ENCODE data around the gene CD44.

The CD44 gene

GRCh38 chr11:35139722-35140282, 831 bp downstream of the CD44 start:
- DNase-seq (ENCODE audit: low spot score), result no peak

DNA sequence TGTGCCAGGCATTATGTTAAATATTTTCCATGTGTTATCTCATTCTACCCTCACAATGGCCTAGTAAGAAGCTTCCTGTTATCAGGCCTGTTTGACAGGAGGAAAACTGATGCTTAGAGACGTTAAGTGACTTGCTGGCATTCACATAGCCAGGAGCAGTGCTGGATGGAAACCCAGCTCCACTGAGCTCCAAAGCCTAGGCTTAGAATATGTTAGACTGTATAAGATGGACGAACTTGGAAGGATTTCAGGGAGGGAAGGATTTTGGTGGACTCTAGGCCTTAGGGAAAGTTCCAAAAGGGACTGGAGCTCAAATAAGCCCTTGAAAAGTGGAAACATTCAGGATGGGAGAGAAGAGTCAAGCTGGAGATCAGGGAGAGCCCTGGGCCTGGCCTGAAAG, 2.1 kb downstream of the CD44 start:
- DNase-seq (ENCODE audit: low spot score), result no peak

- DNase-seq (ENCODE audit: low spot score), result no peak
These were observed 2.6 kb downstream of the CD44 start for GRCh38 chr11:35141571-35141971.

DNA sequence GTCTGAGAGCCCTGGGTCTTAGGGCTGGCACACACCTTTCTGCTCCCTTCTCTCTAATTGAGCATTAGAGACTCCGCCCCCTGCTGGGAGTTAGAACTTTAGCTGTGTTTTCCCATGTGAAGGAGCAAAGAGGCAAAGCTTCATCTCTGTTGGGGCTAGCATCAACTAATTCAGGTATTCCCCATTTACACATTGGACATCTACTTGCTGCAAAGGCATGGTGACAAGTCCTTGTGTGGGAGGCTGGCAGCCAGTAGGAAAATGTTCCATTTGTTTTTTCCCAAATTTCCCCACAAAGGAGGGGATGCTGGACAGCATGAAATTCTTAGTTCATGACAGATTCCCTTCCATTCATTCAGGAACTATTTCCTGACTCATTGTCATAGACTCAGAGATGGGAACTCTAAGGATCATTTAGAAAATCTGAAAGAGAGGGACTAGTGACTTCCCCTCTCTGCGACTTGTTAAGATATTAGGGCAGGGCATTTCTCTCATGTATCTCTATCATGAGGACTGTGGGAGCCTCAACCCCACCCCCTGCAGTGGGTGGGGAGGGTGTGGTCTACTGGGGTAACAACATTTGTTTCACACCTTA, 3.6 kb downstream of the CD44 start:
- DNase-seq (ENCODE audit: low spot score), result peak; percentile 48

DNA sequence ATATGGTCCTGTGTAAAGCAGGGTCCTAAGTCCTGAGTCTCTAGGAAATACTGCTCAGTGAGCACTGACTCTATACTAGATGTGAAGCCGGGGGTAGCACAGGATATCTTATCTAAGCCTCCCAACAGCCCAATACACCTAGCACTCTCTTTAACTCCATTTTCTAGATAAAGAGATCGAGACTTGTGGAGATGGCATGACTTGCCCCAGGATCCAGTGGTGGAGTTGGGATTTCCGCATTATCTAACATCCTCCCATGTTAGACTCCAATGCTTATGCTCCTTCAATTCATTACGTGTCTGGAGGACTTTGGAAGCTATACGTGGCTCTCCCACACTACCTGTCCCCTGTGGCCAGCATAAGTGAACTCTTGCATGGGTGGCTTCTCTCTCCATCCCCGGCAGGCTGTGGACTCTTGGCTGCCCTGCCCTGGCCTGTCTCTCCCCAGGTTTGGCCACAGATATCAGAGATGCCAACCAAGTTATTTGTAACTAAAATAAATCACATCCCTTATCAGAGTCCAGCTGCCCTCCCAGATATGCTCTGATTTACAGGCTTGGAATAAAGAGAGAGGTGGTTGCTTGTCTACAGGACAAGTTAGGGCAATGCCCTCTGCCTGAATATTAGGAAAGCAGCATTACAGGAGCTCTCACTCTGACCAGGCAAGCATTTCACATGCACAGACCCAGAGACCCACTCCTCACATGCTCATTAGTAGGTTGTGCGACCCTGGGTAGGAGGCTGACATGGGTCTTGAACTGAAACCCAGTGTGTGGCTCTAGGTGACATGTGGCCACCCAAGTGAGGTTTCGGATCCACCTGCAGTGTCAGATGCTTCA, 4.5 kb downstream of the CD44 start:
- DNase-seq (ENCODE audit: low spot score), result no peak

- no peak for DNase-seq (ENCODE audit: low spot score)
These were observed 5.3 kb downstream of the CD44 start for GRCh38 chr11:35144136-35144741.

- DNase-seq (ENCODE audit: low spot score), result no peak
These were observed 5.8 kb downstream of the CD44 start for GRCh38 chr11:35144806-35145205.

DNA sequence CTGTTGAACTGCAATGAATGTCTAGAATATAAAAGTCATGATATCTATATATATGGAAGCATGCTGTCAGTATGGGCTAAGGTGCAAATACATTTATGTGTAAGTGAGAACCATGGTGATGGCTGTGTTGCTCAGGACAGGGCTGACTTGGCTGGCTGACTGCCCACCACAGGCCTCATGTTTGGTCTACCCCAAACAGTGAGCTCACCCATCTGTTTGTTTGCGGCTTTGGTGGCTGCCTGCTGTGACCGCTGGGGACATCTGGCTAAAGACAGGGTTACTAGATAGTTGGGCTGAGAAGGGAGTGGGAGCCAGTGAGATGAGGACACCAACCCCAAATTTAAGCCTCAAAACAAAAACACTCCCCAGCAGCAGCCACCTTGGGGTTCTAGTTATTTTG, 6.3 kb downstream of the CD44 start:
- DNase-seq (ENCODE audit: low spot score), result no peak

GRCh38 chr11:35146074-35146521, 7.1 kb downstream of the CD44 start:
- no peak for DNase-seq (ENCODE audit: low spot score)

- no peak for DNase-seq (ENCODE audit: low spot score)
These were observed 7.7 kb downstream of the CD44 start for GRCh38 chr11:35146711-35147110.

GRCh38 chr11:35147235-35147634, 8.3 kb downstream of the CD44 start:
- DNase-seq (ENCODE audit: low spot score), result no peak

DNA sequence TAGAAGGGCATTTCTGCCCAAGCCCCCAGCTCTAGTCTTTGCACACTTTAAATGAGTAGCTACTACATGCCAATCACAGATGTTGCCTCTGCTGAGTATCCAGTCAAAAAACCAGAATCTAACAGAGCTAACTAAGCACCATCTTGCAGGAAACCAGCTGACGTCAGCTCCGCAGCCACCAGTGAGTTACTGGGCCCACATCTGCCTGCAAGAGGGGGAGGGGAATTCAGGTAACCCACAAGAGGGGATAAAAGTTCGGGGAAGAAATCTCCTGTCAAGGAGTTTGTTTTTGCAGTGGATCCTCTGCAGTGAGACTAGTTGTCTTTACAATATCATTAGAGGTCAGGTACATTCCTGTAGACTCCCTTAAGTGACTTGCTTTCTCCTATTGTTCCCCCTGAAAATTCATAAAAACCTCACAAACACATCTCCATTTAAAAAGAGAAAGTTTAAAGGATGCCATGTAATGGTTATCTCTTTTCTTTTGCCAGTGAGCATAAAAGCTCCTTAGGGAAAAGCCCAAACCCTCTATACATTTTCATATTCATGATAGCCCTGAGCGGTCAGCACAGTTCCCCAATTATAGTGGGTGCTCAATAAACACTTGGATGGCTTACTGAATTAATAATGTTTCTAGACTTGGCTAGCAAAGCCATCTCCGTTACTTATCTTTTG, 9.3 kb downstream of the CD44 start:
- DNase-seq (ENCODE audit: low spot score), result no peak

- no peak for DNase-seq (ENCODE audit: low spot score)
These were observed 11.5 kb downstream of the CD44 start for GRCh38 chr11:35150454-35150853.

DNA sequence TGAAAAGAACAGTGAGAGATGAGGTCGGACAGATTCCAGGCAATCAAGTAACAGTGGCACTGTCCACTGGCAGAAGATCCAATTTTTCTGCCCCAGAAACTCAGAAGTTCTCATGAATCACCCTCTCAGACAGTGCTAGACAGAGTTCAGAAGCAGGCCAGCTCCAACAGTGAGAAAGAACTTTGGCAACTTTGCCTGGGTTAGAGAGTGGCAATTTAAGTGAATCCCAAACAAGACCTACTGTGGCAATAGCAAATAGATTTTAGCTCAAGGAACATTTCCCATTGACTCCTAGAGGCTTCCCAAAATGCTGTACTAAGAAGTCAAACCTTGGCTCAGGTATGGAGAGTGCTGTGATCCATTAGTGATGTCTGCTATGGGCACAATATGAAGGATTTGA, 12.3 kb downstream of the CD44 start:
- DNase-seq (ENCODE audit: low spot score), result no peak

- DNase-seq (ENCODE audit: low spot score), result no peak
These were observed 12.8 kb downstream of the CD44 start for GRCh38 chr11:35151683-35152280.

DNA sequence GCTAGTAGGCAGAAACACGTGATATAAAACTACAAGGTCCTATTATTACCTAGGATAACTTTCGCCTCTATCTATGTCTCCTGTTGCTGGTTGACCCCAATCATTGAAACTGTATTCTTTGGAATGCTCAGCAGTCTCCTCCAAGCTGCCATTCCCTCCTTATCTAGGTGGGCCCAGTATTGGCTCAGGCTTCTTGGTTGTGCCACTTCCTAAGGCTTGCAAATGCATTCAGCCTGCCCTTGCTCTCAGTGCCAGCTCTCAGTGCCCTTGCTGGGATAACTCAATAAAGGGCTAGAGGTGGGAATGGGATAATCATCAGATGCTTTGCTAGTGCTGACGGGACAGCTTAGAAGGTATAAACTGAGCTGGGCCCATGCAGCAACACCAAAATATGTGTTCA, 13.6 kb downstream of the CD44 start:
- no peak for DNase-seq (ENCODE audit: low spot score)

DNA sequence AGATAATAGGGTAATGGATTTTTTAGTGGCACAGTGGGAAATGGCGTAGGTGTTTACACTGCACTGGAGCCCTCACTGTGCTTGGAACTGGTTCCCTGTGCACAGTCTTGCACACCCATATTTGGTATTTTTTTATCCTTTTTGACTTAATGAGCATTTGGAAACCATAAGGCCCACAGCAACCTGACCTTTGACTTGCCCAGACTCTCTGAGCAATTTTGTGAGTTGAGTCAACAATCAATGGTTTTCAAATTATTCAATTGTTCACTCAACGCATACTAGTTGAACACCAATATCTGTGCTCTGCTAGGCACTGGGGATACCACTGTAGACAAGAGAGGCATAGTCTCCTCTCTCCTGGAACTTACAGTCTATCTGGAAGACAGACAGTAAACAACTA, 14.3 kb downstream of the CD44 start:
- no peak for DNase-seq (ENCODE audit: low spot score)

DNA sequence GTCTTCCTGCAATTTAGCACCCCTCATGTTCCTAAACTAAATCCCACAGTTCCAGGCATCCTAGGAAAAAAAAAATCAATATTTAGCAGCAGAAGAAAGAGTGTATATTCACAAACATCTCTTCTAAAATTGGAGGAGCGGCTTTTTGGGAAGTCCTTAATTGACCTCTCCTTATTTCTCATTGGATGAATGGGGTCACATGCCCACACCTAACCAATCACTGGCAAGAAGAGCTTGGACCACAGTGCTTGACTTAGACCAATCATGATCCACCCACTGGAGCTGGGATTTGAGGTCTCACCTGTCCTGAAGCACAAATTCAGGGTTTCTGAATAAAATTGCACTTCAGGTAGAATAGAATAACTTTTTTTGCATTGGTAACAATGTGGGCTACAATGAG, 16.0 kb downstream of the CD44 start:
- no peak for DNase-seq (ENCODE audit: low spot score)

- DNase-seq (ENCODE audit: low spot score), result no peak
These were observed 16.7 kb downstream of the CD44 start for GRCh38 chr11:35155677-35156076.

- no peak for DNase-seq (ENCODE audit: low spot score)
These were observed 19.1 kb downstream of the CD44 start for GRCh38 chr11:35157814-35158700.

Data from hematopoietic multipotent progenitor cell treated with erythropoietin and hydrocortisone succinate and interleukin-3 and kit ligand, for 15 days (in vitro differentiated cells).